Measurements from ENCODE around the gene APOBEC3B. TPM values are rescaled to one million over a fixed set of nuclear protein-coding genes. Genes with fewer than 3 reads are reported as not detected.
"Not testable (repeated sequence)": the region's sequence is repeated elsewhere in the genome, so short reads cannot be mapped to it uniquely, and the experiment has no call there.

APOBEC3B gene
- total and polyA plus RNA-seq, 11 donors: 0.49 to 10.3 (median 1.0) TPM; not detected in 2

GRCh38 chr22:38943201-38943600 lies 38.9 kb upstream of the APOBEC3B start:
- no peak for TF ChIP-seq CTCF (IDR thresholded peaks at IDR 0.05)
- TF ChIP-seq POLR2A (IDR thresholded peaks at IDR 0.05): no peak
- intact Hi-C loops (cut with DNase I): no loop called here
- peak in 2 of 4 donors; percentile 52 to 58 for ATAC-seq
- WGBS, 4 donors: 43 to 53% (median 50%) methylated on average over 9 of the region's 9 CpGs
- Histone ChIP-seq H3K9me3 (no peaks in the 10 kb centered on the region), H3K27ac (peak overlapping the region in 1 of 12 donors; percentile 56), H3K27me3 (peaks cover 0 to 32% (median under 1%) of the 10 kb centered on the region in 9 donors), H3K4me1 (peaks cover 0 to 39% (median 0%) of the 10 kb centered on the region in 12 donors), H3K36me3 (no peaks in the 10 kb centered on the region), H3K4me3 (no peak overlapping the region)
- no peak for DNase-seq

- DNase-seq: no peak
- TF ChIP-seq POLR2A (IDR thresholded peaks at IDR 0.05) (no peak), CTCF (IDR thresholded peaks at IDR 0.05) (no peak)
- Histone ChIP-seq H3K27me3 (peaks cover 0 to 35% (median 2%) of the 10 kb centered on the region in 9 donors), H3K4me1 (peaks cover 0 to 39% (median 0%) of the 10 kb centered on the region in 12 donors), H3K9me3 (no peaks in the 10 kb centered on the region), H3K4me3 (no peak overlapping the region), H3K27ac (peak overlapping the region in 1 of 12 donors; percentile 56), H3K36me3 (no peaks in the 10 kb centered on the region)
- no peak for ATAC-seq
- intact Hi-C loops (cut with DNase I): no loop called here
- WGBS, 4 donors: 66 to 82% (median 75%) methylated on average over 3 of the region's 3 CpGs
These were observed 38.3 kb upstream of the APOBEC3B start for GRCh38 chr22:38943882-38944281.

DNA sequence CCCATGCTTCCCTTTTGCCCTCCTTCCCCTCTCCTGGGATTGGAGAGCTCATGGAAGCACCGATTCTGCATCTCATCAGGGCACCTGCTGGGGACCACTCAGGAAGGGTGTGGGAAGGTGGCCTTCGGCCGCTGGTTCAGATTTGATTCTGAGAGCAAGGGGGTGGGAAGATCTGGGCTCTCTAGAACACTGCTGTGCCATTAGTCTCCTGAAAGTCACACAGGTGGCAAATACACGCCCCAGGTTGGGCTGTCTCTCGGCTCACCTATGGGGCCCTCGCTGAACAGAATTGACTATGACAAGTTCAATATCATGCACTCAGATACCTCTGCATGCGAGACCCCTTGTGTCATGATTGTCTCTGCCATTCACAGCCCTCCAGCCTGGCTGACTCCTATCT lies 37.5 kb upstream of the APOBEC3B start:
- no peak for TF ChIP-seq POLR2A (IDR thresholded peaks at IDR 0.05)
- TF ChIP-seq CTCF (IDR thresholded peaks at IDR 0.05): no peak
- Histone ChIP-seq H3K27ac (no peak overlapping the region), H3K9me3 (no peaks in the 10 kb centered on the region), H3K27me3 (peaks cover 0 to 35% (median 2%) of the 10 kb centered on the region in 9 donors), H3K36me3 (no peaks in the 10 kb centered on the region), H3K4me3 (no peak overlapping the region), H3K4me1 (peaks cover 0 to 39% (median 0%) of the 10 kb centered on the region in 12 donors)
- ATAC-seq (no peak), DNase-seq (no peak)
- intact Hi-C loops (cut with DNase I): no loop called here
- 82 to 94% (median 87%) methylated on average over 5 to 7 of the region's 7 CpGs for WGBS, 4 donors

DNA sequence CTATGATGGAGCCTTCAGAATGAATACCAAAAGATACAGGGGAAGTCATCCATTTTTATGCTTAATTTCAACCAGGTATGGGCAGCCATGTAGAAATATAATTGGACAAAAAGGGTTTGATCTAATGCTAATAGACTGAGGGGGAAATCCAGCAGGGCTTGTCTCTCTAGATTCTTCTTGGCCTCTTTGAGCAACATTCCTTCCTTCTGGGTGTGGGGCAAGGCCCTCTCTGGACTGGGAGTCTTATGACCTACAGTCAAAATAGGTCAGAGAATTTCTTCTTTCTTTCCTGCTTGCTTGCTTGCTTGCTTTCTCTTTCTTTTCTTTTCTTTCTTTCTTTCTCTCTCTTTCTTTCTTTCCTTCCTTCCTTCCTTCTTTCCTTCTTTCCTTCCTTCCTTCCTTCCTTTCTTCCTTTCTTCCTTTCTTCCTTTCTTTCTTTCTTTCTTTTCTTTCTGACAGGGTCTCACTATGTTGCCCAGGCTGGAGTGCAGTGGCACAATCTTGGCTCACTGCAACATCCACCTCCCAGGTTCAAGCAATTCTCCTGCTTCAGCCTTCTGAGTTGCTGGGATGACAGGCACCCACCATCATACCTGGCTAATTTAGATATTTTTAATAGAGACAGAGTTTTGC lies 36.3 kb upstream of the APOBEC3B start:
- H3K4me3 ChIP-seq; H3K36me3 ChIP-seq; intact Hi-C loops (cut with DNase I); ATAC-seq; DNase-seq; H3K9me3 ChIP-seq; H3K27ac ChIP-seq: not testable (repeated sequence)
- H3K4me1 ChIP-seq: peaks cover 0 to 36% (median 0%) of the 10 kb centered on the region in 12 donors
- peaks cover 0 to 35% (median 2%) of the 10 kb centered on the region in 9 donors for H3K27me3 ChIP-seq

DNA sequence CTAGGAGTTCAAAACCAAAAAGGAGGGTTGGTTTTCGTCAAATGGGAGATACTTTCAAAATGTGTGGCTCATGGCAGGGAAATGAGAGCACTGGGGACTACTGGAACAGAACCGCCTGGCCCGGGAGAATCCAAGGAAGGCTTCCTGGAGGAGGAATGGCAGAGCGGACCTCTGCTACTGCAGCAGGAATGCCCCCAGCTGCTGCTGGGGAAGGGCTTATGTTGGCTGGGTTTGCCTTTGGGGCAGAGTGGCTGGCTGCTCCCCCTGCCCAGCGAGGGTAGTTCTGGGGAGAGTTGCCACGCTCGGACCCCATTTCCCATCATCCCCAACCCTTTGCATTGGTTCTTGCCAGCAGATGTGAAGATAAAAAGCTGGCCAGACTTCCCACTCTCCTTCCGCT lies 35.4 kb upstream of the APOBEC3B start:
- H3K4me3 ChIP-seq: no peak overlapping the region
- no peaks in the 10 kb centered on the region for H3K36me3 ChIP-seq
- whole genome bisulfite sequencing, 4 donors: 84 to 94% (median 88%) methylated on average over 8 of the region's 8 CpGs
- H3K27ac ChIP-seq: no peak overlapping the region
- peaks cover 0 to 37% (median 0%) of the 10 kb centered on the region in 12 donors for H3K4me1 ChIP-seq
- TF ChIP-seq CTCF (IDR thresholded peaks at IDR 0.05) (no peak), POLR2A (IDR thresholded peaks at IDR 0.05) (no peak)
- H3K27me3 ChIP-seq: peaks cover 0 to 35% (median 2%) of the 10 kb centered on the region in 9 donors
- no peak for ATAC-seq
- no peak for DNase-seq
- intact Hi-C loops (cut with DNase I): no loop called here
- H3K9me3 ChIP-seq: no peaks in the 10 kb centered on the region
